ENCODE measurements around the gene C1QTNF5. TPM values are rescaled to one million over a fixed set of nuclear protein-coding genes. Genes with fewer than 3 reads are reported as not detected.

The C1QTNF5 gene
- total RNA-seq, 1 experiment from 2014 or later: 3.0 TPM

DNA sequence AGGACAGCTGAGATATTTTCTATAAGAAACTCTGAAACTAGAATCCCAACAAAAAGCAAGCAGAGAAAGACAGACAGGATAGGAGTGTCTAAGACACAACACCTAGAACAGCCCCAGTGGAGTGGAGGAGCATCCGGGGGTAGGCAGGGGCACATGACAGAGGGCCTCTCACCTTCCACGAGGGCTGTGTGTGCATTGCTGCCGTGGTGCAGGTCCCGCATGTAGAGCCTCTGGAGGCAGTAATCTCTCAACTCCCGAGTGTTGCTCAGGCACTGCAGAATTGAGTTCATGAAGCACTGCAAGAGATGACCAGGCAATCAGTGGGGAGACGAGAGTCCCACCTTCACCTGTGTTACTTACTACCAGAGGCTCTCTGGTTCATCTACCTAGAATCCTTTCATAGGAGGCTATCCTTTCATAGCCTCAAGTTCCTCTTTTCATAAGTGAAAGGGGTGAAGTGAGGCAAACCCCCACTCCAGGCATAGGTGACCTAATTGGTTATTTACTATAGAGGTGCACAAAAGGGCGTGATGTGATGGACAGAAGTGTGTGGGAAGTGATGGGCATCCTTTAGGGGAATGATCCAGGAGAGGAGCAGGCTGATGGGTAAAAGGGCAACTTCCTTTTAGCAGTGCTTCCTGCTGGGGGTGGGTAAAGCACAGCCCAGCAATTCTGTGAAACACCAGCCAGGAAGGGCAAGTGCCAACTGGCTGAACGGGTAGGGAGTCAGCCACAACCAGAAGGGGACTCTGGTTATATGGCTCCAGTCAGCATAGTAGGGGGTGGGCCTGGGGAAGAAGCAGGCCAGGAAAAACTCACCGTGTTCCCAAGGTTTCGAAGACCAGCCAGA lies 18.9 kb upstream of the C1QTNF5 start:
- no peak overlapping the region for H3K4me3 Mint-ChIP-seq
- peaks cover 22% of the 10 kb centered on the region for H3K36me3 Mint-ChIP-seq
- ChIA-PET POLR2A (no interaction called here), CTCF (interaction anchor here (1.4 to 6.2 kb wide), 6 partner anchors 11 to 115 kb away, joined by 5 to 95 read pairs (median 18); partner anchors contain the start of gene C1QTNF5)
- no peak for ATAC-seq
- H3K27ac Mint-ChIP-seq: no peak overlapping the region
- peaks cover 38% of the 10 kb centered on the region for H3K27me3 Mint-ChIP-seq (ENCODE audit: low read depth)
- DNase-seq (ENCODE audit: low spot score): no peak
- no peaks in the 10 kb centered on the region for H3K9me3 Mint-ChIP-seq
- H3K4me1 Mint-ChIP-seq: peaks cover 52% of the 10 kb centered on the region
- TF ChIP-seq EMX1 (CRISPR knock-in tag; IDR thresholded peaks at IDR 0.05) (no peak), TP53 (CRISPR knock-in tag; IDR thresholded peaks at IDR 0.05) (no peak), TEAD1 (CRISPR knock-in tag; IDR thresholded peaks at IDR 0.05) (no peak), RELA (CRISPR knock-in tag; IDR thresholded peaks at IDR 0.05; ENCODE audit: borderline replicate concordance) (no peak), CBFB (CRISPR knock-in tag; IDR thresholded peaks at IDR 0.05; ENCODE audit: low read depth) (no peak), NR1H2 (CRISPR knock-in tag; IDR thresholded peaks at IDR 0.05) (no peak), TCF7 (CRISPR knock-in tag; IDR thresholded peaks at IDR 0.05; ENCODE audit: low read depth) (no peak), RORB (CRISPR knock-in tag; IDR thresholded peaks at IDR 0.05) (no peak), FOXJ3 (CRISPR knock-in tag; IDR thresholded peaks at IDR 0.05; ENCODE audit: borderline replicate concordance) (no peak), NR2C2 (CRISPR knock-in tag; IDR thresholded peaks at IDR 0.05) (no peak)
- TF ChIP-seq, protein P1, sequence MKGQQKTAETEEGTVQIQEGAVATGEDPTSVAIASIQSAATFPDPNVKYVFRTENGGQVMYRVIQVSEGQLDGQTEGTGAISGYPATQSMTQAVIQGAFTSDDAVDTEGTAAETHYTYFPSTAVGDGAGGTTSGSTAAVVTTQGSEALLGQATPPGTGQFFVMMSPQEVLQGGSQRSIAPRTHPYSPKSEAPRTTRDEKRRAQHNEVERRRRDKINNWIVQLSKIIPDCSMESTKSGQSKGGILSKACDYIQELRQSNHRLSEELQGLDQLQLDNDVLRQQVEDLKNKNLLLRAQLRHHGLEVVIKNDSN (CRISPR knock-in tag; IDR thresholded peaks at IDR 0.05): no peak
- TF ChIP-seq, protein P2, sequence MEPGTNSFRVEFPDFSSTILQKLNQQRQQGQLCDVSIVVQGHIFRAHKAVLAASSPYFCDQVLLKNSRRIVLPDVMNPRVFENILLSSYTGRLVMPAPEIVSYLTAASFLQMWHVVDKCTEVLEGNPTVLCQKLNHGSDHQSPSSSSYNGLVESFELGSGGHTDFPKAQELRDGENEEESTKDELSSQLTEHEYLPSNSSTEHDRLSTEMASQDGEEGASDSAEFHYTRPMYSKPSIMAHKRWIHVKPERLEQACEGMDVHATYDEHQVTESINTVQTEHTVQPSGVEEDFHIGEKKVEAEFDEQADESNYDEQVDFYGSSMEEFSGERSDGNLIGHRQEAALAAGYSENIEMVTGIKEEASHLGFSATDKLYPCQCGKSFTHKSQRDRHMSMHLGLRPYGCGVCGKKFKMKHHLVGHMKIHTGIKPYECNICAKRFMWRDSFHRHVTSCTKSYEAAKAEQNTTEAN (CRISPR knock-in tag; IDR thresholded peaks at IDR 0.05): no peak
- TF ChIP-seq, protein P3, sequence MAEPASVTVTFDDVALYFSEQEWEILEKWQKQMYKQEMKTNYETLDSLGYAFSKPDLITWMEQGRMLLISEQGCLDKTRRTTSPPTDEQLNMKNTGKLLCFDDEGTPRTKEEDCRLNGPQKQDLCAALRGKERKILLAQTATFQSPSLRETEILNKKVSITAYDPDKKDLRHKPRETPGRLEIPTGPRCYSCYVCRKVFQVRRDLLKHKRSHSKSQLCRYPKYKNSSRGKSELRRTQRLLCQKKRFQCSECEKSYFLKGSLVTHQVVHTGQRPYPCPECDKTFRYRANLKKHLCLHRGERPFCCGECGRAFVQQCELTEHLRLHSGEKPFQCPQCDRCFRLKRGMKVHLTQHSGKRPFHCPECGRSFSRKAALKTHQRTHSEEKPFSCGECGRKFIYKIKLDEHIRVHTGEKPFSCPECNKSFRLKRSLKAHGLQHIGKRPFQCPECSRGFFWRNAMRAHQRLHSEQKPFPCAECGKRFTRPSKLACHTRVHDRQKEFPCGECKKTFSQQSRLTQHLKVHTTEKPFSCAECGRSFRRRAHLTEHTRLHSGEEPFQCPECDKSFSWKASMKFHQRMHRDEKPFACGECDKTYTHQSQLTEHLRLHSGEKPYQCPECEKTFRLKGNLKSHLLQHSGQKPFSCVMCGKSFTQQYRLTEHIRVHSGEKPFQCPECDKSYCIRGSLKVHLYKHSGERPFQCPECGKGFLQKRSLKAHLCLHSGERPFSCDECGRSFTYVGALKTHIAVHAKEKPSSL (CRISPR knock-in tag; conservative IDR thresholded peaks at IDR 0.05): no peak
- TF ChIP-seq, protein P4, sequence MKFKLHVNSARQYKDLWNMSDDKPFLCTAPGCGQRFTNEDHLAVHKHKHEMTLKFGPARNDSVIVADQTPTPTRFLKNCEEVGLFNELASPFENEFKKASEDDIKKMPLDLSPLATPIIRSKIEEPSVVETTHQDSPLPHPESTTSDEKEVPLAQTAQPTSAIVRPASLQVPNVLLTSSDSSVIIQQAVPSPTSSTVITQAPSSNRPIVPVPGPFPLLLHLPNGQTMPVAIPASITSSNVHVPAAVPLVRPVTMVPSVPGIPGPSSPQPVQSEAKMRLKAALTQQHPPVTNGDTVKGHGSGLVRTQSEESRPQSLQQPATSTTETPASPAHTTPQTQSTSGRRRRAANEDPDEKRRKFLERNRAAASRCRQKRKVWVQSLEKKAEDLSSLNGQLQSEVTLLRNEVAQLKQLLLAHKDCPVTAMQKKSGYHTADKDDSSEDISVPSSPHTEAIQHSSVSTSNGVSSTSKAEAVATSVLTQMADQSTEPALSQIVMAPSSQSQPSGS (CRISPR knock-in tag; IDR thresholded peaks at IDR 0.05; ENCODE audit: borderline replicate concordance, low read depth): no peak
- TF ChIP-seq, protein P5, sequence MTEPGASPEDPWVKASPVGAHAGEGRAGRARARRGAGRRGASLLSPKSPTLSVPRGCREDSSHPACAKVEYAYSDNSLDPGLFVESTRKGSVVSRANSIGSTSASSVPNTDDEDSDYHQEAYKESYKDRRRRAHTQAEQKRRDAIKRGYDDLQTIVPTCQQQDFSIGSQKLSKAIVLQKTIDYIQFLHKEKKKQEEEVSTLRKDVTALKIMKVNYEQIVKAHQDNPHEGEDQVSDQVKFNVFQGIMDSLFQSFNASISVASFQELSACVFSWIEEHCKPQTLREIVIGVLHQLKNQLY (CRISPR knock-in tag; IDR thresholded peaks at IDR 0.05): no peak
- TF ChIP-seq, protein P6, sequence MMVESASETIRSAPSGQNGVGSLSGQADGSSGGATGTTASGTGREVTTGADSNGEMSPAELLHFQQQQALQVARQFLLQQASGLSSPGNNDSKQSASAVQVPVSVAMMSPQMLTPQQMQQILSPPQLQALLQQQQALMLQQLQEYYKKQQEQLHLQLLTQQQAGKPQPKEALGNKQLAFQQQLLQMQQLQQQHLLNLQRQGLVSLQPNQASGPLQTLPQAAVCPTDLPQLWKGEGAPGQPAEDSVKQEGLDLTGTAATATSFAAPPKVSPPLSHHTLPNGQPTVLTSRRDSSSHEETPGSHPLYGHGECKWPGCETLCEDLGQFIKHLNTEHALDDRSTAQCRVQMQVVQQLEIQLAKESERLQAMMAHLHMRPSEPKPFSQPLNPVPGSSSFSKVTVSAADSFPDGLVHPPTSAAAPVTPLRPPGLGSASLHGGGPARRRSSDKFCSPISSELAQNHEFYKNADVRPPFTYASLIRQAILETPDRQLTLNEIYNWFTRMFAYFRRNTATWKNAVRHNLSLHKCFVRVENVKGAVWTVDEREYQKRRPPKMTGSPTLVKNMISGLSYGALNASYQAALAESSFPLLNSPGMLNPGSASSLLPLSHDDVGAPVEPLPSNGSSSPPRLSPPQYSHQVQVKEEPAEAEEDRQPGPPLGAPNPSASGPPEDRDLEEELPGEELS (CRISPR knock-in tag; IDR thresholded peaks at IDR 0.05): no peak
- TF ChIP-seq, protein P7, sequence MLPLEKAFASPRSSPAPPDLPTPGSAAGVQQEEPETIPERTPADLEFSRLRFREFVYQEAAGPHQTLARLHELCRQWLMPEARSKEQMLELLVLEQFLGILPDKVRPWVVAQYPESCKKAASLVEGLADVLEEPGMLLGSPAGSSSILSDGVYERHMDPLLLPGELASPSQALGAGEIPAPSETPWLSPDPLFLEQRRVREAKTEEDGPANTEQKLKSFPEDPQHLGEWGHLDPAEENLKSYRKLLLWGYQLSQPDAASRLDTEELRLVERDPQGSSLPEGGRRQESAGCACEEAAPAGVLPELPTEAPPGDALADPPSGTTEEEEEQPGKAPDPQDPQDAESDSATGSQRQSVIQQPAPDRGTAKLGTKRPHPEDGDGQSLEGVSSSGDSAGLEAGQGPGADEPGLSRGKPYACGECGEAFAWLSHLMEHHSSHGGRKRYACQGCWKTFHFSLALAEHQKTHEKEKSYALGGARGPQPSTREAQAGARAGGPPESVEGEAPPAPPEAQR (CRISPR knock-in tag; IDR thresholded peaks at IDR 0.05): no peak
- TF ChIP-seq, protein P8, sequence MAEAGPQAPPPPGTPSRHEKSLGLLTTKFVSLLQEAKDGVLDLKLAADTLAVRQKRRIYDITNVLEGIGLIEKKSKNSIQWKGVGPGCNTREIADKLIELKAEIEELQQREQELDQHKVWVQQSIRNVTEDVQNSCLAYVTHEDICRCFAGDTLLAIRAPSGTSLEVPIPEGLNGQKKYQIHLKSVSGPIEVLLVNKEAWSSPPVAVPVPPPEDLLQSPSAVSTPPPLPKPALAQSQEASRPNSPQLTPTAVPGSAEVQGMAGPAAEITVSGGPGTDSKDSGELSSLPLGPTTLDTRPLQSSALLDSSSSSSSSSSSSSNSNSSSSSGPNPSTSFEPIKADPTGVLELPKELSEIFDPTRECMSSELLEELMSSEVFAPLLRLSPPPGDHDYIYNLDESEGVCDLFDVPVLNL (CRISPR knock-in tag; IDR thresholded peaks at IDR 0.05; ENCODE audit: borderline replicate concordance, low read depth): no peak
- TF ChIP-seq, protein P9, sequence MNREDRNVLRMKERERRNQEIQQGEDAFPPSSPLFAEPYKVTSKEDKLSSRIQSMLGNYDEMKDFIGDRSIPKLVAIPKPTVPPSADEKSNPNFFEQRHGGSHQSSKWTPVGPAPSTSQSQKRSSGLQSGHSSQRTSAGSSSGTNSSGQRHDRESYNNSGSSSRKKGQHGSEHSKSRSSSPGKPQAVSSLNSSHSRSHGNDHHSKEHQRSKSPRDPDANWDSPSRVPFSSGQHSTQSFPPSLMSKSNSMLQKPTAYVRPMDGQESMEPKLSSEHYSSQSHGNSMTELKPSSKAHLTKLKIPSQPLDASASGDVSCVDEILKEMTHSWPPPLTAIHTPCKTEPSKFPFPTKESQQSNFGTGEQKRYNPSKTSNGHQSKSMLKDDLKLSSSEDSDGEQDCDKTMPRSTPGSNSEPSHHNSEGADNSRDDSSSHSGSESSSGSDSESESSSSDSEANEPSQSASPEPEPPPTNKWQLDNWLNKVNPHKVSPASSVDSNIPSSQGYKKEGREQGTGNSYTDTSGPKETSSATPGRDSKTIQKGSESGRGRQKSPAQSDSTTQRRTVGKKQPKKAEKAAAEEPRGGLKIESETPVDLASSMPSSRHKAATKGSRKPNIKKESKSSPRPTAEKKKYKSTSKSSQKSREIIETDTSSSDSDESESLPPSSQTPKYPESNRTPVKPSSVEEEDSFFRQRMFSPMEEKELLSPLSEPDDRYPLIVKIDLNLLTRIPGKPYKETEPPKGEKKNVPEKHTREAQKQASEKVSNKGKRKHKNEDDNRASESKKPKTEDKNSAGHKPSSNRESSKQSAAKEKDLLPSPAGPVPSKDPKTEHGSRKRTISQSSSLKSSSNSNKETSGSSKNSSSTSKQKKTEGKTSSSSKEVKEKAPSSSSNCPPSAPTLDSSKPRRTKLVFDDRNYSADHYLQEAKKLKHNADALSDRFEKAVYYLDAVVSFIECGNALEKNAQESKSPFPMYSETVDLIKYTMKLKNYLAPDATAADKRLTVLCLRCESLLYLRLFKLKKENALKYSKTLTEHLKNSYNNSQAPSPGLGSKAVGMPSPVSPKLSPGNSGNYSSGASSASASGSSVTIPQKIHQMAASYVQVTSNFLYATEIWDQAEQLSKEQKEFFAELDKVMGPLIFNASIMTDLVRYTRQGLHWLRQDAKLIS (CRISPR knock-in tag; IDR thresholded peaks at IDR 0.05; ENCODE audit: borderline replicate concordance): no peak

Data from WTC11 (cell line).